NOMO-1 treated with dmso at 0.1 percent for 144 hours (cell line): ENCODE data around the gene SEBOX.
A peak's percentile ranks its signal among the peaks of the same experiment; 100 is the strongest.

Experiments used
- DNase-seq: peaks from one replicate; lab custom pipeline; 2025; ENCODE audit not compliant: unreplicated experiment; lab: John Stamatoyannopoulos, UW

Gene SEBOX

DNA sequence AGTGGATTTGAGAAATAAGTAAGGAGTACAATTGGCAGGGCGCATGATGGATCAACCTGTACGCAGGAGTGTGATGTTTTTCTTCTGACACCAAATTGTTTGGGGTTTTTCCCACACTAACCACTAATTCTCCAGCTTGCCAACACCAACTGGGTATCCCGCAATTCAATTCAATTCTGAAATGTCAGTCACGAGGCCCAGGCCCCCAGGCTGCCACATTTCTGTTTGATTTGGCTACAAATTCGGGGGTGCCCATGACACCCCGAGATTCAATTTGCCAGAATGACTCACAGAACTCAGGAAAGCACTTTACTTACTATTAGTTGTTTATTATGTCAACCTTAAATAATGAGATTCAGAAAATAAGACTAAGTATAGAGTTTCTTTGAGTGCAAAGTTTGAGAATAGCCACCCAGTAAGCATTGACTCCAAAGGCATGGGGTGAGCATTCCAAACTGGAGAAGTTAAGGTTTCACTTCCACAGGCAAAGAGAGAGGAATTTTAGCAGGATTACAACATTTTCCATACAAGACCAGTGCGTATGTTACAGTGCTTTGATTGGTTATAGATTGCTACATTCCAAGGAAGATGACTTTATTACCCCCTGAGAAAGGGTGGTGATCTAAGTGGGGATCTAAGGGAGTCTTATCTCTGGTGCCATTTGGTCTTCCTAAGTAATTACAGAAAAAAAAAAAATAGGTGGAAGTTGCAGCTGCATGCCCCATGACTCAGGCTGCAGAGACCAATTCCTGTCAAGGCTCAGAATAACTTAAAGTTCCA, 29.5 kb upstream of the SEBOX start:
- no peak for DNase-seq

DNA sequence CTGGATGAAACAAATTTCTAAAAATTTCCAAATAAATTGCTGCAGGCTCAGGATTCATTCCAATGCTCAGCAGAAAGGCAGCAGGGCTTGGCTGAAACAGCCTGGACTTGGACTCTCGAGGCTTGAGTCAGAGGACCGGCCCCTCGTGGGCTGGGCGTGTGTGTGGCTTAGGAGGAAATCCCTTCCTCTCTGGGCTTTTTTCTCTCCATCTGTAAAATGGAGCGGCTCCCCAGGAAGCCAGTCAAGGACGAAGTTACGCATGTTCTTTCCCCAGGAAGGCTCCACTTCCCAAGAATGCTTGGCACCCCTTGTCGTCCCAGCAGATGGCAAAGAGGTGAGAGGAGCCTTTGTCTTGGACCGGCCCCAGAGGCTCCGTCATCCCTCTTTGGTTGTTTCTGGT, 27.5 kb upstream of the SEBOX start:
- DNase-seq = no peak

DNA sequence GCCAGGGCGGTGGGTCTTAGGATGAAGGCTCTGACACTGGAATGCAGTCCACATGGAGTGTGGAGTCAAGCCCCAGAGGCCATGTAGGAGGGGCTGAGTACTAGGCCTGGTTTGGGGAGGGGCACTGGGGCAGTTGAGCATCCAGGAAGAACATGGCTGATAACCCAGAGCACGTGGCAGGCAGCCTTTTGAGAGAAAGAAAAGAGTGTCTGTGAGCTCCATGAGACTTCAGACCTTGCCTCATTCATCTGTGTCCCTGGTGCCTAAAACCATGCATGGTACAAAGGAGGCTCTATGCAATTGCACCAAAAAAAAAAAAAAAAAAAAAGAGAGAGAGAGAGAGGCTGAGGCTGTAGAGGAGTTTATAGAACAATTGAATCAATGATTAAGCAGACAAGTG, 26.4 kb upstream of the SEBOX start:
- no peak for DNase-seq

DNA sequence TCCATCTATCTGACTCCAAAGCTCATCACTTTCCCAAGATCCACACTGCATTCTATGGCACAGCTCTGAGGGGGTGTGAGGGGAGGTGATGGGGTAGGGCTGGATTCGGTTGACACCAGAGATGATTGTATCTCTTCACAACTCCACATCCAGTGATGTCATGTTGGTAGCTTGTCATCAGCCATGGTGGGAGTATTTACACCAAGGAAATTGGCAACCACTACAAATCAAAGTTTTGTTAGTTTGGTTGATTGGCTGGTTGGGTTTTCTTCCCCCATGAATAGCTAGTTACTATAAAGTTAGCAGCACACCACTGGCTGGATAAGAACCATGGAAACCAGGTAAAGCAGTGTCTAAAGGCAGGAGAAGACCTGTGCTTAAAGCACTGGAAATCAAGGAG, 26.0 kb upstream of the SEBOX start:
- no peak for DNase-seq

DNA sequence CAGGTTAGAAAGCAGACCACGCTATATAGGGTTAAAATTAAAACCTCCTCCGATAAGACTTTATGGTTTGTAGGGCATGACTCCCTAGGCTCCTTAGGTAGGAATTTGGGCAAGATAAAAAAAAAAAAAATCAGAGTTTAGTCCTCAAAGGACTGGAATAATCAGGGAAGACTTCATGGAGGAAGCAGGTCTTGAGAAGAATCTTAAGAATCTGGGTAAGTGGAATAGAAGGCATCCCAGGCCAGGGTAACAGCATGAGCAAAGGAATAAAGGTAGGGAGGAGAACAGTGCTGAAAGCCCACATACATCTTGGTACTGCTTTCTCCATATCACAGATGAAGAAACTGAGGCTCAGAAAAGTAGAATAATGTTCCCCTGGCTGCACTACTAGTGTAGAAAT, 25.6 kb upstream of the SEBOX start:
- DNase-seq = no peak

DNA sequence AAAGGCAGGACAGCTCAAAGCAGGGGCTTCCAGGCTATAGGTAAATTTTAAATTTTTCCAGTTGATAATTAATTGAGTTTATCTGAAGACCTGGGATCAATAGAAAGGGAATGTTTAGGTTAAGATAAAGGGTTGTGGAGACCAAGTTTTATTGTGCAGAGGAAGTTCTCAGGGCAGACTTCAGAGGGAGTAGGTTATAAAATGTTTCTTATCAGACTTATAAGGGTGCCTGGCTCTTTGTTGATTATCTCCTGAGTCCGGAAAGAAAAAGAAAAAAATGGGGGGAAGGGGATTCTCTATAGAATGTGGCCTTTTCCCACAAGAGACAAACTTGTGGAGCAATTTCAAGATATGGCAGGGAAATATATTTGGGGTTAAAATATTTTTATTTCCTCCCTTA, 25.1 kb upstream of the SEBOX start:
- DNase-seq = no peak

DNA sequence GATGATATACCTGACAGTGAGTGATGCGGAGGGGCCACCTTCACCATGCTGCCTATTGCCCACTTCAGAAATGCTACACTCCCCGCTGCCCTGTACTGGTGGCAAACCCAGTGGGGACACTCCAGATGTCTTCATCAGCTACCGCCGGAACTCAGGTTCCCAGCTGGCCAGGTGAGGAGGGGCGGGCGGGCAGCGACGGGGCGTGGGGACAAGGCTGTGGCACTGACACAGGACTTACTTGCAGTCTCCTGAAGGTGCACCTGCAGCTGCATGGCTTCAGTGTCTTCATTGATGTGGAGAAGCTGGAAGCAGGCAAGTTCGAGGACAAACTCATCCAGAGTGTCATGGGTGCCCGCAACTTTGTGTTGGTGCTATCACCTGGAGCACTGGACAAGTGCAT, 23.1 kb upstream of the SEBOX start:
- DNase-seq = no peak

DNA sequence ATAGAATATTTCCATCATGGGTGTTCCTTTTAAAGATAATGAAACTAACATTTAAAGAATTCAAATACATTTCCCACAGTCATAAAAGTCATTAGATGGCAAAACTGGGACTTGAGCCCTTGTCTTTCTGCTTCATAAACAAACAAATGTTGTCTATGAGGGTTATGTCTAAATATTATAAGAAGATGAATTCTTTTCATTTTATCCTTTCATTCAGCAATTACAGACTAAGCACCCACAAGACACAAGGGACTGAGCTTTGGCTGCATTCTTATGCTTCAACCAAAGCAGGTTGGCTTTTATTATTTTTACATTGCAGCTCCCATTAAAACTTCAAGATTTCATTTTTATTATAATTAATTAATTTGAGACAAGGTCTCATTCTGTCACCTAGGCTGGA, 21.4 kb upstream of the SEBOX start:
- no peak for DNase-seq

DNA sequence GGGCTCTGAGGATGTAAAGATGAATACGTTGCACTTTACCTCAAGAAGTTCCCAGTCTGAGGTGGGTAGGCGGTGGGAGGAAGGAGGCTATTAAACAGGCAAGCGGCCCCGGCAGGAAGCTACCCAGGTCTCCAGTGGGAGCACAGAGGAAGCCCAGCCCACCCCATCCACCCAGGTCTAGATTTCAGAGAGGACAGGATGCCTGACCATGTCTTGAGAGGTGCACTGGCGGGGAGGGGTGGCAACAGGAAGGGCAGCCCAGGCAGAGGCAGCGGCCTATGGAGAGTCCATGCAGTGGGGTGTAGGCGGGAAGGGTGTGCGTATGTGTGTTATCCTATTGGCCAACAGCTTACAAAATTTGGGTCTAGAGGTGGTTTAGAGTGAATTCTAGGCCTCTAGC, 20.4 kb upstream of the SEBOX start:
- no peak for DNase-seq

DNA sequence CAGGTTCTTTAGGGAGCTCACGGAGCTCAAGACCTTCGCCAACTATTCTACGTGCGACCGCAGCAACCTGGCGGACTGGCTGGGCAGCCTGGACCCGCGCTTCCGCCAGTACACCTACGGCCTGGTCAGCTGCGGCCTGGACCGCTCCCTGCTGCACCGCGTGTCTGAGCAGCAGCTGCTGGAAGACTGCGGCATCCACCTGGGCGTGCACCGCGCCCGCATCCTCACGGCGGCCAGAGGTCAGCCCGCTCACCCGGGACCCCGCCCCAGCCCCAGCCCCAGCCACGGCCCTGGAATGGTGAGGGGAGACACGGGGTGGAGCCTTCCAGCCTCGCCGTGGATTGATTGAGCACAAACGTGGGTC, 20.0 kb upstream of the SEBOX start:
- DNase-seq = no peak

DNA sequence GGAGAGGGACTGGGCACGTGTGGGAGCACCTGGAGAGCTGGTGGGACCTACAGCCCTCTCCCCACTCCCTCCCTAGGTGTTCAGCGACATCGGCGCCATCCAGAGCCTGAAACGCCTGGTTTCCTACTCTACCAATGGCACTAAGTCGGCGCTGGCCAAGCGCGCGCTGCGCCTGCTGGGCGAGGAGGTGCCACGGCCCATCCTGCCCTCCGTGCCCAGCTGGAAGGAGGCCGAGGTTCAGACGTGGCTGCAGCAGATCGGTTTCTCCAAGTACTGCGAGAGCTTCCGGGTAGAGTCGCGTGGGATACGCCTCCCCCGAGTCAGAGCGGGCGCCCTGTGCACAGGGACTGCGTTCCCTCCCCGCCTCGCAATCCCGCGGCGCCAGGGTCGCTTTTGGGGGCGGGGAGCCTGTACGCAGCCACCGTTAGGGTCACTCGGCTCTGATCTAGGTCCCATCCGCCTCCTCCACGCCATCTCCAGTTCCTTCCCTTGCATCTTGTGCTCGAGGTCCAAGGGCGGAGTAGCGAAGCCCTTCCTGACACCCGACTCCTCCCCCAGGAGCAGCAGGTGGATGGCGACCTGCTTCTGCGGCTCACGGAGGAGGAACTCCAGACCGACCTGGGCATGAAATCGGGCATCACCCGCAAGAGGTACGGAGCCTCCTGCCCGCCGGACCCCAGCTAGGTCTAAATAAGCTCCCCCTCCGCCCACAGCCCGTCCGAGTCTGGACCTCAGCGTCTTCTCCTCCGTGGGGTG, 19.5 kb upstream of the SEBOX start:
- peak; percentile 71 for DNase-seq

DNA sequence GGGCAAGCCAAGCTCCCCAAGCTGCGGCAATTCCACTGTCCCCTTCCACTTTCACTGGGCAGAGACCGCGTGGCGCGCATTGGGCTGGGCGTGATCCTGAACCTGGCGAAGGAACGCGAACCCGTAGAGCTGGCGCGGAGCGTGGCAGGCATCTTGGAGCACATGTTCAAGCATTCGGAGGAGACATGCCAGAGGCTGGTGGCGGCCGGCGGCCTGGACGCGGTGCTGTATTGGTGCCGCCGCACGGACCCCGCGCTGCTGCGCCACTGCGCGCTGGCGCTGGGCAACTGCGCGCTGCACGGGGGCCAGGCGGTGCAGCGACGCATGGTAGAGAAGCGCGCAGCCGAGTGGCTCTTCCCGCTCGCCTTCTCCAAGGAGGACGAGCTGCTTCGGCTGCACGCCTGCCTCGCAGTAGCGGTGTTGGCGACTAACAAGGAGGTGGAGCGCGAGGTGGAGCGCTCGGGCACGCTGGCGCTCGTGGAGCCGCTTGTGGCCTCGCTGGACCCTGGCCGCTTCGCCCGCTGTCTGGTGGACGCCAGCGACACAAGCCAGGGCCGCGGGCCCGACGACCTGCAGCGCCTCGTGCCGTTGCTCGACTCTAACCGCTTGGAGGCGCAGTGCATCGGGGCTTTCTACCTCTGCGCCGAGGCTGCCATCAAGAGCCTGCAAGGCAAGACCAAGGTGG, 16.3 kb upstream of the SEBOX start:
- no peak for DNase-seq

DNA sequence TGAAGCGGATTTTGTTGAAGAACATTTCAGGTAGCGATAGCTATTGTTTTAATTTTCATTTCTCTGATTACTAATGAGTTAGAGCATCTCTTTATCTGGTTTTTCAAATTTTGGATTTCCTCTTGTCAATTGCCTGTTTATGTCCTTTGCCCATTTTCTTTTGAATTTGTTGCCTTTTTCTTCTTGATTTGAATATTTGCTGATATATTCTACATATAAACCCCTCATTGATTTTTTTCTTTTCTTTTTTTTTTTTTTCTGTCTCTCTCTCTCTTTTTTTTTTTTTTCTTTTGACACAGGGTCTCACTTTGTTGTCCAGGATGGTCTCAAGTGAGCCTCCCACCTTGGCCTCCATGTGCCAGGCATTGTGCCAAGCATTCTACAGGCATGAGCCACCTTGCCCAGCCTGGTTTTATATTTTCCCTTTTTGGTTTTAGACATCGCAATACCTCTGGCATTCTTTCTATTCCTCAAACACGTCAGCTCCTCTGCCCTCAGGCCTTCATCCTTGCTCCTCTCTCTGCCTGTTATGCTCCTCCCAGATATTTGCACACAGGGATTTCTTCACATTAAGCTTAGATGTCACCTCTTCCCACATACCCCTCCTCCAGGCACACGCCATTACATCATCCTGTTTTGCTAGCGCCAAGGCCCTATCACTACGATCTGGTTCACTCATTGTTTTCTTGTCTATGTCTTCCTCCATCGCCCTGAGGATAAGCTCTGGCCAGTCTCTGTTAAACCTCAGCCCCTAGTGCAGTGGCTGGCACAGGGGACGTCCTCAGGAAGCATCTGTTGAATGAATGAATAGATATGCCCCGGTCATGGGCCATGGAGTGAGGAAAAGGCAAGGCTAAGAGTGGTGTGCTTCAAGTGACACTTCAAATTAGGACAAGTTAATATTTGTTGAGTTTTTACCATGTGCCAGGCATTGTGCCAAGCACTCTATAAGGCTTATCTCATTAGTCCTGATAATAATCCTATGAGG, 15.1 kb upstream of the SEBOX start:
- no peak for DNase-seq

DNA sequence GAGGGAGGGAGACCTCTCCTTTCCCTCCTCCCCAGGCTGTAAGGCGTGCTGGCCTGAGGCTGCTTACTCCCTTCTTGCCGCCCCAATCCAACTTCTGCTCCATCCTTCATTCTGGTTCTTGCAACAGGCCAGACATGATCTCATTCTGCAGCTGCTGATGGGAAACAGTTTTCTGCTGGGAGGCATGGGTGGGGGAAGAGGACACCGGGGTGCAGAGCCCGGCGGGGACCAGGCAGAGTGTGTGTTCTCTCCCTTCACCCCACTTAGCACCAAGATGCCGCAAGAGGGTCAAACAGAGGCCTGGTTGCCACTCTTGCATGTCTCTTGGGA, 7.9 kb upstream of the SEBOX start:
- DNase-seq = no peak

DNA sequence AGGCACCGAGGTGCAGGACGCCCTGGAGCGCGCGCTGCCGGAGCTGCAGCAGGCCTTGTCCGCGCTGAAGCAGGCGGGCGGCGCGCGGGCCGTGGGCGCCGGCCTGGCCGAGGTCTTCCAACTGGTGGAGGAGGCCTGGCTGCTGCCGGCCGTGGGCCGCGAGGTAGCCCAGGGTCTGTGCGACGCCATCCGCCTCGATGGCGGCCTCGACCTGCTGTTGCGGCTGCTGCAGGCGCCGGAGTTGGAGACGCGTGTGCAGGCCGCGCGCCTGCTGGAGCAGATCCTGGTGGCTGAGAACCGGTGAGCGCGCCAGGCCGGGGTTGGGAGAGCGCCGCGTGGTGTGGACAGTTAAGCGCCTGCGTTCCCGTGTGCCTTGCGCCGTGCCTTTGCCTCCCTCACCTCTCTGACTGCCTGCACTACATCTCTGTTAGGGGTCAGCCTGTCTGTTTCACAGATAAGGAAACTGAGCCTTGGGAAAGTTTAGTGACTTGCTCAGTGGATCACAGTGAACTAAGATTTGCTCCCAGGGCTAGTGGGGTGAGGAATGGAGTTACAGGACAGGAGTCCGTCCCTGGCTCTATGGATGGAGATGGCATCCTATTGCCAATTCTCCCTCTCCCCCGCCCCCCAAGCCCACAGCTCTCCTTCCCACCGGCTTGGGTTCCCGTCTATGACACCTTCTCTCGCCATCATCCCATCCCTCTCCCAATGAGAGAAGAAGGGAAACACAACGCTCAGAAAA, 7.4 kb upstream of the SEBOX start:
- DNase-seq = no peak

DNA sequence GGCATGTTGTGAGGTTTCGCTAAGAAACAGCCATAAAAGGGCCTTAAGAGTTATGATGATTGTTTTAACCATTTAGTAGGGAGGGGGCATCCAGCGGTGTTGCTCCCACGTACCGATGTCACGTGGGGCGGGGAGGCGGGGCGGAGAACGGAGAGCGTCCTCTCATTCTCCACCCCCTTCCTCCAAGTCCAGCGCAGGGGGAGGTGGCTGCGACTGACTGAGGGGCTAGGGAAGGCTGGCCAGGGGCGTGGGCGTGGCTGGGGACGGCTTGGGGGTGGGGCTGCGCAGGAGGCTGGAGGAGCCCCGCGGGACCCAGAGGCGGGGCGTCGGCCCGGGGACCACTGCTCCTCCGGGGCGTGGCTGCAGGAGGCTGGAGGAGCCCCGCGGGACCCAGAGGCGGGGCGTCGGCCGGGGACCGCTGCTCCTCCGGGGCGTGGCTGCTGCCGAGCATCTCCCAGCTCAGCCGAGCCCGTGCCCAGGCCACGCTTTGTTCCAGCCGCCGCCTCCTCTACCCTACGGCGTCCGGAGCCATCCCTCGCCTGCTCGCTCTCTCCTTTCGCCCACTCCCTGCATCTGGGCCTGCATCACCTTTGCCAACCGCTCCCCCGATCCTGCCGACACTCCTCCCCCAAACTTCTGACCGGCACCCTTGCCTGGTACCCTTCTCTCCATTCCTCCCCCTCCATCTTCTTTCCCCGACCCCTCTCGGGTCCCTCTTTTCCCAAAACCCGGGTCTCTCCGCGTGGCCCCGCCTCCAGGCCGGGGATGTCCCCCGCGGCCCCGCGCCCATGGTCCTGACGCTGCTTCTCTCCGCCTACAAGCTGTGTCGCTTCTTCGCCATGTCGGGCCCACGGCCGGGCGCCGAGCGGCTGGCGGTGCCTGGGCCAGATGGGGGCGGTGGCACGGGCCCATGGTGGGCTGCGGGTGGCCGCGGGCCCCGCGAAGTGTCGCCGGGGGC, 6.5 kb upstream of the SEBOX start, which contains the start of gene SARM1:
Gene SARM1 (plus strand): TSS at position 450 of the 958 bp plus-strand sequence. CDS start 339 bp downstream, at position 789.
- peak; percentile 6 for DNase-seq

DNA sequence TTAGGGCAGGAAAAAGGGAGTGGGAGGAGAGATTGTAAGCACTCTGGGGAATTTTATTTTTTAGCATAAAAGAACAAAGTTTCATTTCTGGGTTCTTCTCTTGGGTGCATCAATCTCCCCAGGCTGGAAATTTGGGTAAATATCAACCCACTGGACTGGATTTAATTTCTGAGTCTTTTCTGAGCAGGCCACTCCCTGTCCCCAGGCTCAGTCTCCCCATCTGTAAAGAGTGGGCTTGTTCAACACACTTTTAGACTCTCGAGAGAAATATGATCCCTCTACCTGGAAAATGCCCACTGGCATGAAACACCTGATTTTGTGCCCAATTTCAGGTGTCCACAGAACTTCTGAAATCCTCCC, 5.7 kb upstream of the SEBOX start:
- DNase-seq = no peak

DNA sequence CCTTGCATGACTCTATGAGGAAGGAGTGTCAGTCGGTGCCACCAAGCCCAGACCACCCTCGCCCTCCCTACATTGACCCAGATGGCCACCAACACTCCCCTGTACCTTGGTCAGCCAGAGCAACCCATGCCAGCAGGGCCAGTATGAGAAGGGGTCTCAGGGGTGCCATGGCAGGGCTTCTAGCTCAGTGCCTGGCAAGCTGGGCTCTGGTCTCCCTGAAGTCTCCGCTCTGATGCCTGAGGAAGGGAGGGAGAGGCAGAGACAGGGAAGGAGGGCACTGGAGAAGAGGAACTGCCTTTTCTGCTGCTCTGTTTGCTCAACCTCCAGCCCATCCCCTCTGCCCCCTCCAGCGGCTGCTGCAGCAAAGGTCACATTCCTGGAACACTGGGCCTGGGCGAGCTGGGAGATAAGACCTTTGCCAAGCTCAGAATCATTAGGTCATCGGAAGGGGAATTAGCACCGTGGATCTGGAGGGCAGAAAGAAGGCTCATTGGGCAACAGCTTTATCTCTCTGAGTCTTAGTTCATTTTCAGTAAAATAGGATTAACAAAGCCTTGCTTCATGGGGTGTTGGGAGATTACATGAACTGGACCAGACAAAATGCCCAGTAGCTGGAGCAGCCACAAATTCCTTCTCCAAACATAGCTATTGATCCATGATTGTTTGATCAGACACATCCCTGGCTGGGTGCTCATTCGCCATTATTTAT, 5.2 kb upstream of the SEBOX start, which contains the start of gene VTN:
Gene VTN (minus strand): TSS at position 273 of the 709 bp plus-strand sequence. CDS start 104 bp downstream, at position 169.
- peak; percentile 4 for DNase-seq

DNA sequence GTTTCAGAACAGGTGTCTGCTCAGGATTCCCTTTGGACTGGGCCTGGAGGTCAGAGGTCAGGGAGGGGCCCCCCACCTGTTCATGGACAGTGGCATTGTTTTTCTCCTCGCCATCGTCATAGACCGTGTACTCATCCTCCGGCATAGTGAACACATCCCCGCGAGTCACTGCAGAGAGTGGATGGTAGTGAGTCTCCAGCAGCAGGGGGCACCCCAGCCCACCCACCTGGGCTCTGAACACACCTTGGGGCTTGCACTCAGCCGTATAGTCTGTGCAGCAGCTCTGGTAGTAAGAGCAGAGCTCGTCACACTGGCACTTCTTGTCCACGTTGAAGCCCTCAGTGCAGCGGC, 4.7 kb upstream of the SEBOX start:
- no peak for DNase-seq
